K562 (cell line): ENCODE results near the gene SAP30BP. TPM values are rescaled to one million over a fixed set of nuclear protein-coding genes. Genes with fewer than 3 reads are reported as not detected.
A peak's percentile ranks its signal among the peaks of the same experiment; 100 is the strongest.

Experiments used
- ARID2 ChIP-seq: fragments of 450-650 bp; IDR thresholded peaks from 2 replicates; pipeline ENCODE4 v1.6.1; 2017; ENCODE audit warnings: antibody characterized with exemption, mild to moderate bottlenecking
- CEBPB ChIP-seq: fragments of 450-650 bp; IDR thresholded peaks from 2 replicates; pipeline ENCODE4 v1.6.1; 2016; ENCODE audit warnings: missing genetic modification characterization, missing compliant biosample characterization
- DNMT1 ChIP-seq: fragments of 450-650 bp; IDR thresholded peaks from 2 replicates; pipeline ENCODE4 v1.6.1; 2016; ENCODE audit warnings: antibody characterized with exemption, mild to moderate bottlenecking
- FOXM1 ChIP-seq, 2 experiments: fragments of 450-650 bp in 1 of 2; sonication (generic) in 1 of 2; formaldehyde crosslinking in 1 of 2; IDR thresholded peaks; 2 replicates each; pipeline versions ENCODE4 v1.6.1 to v1.9.0; 2017 to 2022; ENCODE audit warnings: low read depth in 2 of 2, mild to moderate bottlenecking in 2 of 2, missing genetic modification reagents in 1 of 2, moderate library complexity in 1 of 2
- NFE2L1 ChIP-seq: fragments of 450-650 bp; IDR thresholded peaks from 2 replicates; pipeline ENCODE4 v1.6.1; 2016; ENCODE audit warnings: missing genetic modification characterization, low read depth, mild to moderate bottlenecking, missing compliant biosample characterization, moderate library complexity, borderline replicate concordance
- SMARCA4 ChIP-seq: fragments of 450-650 bp; IDR thresholded peaks from 2 replicates; pipeline ENCODE4 v1.6.1; 2016
- SOX6 ChIP-seq: fragments of 450-650 bp; IDR thresholded peaks from 2 replicates; pipeline ENCODE4 v1.6.1; 2014; ENCODE audit warnings: mild to moderate bottlenecking
- TGIF2 ChIP-seq: sonication (generic); formaldehyde crosslinking; IDR thresholded peaks from 2 replicates; pipeline ENCODE4 v1.8.1; 2022; ENCODE audit warnings: mild to moderate bottlenecking, missing genetic modification reagents, moderate library complexity
- ZBTB7A ChIP-seq: IDR thresholded peaks from 2 replicates; pipeline ENCODE4 v1.6.1; 2011; ENCODE audit warnings: low read depth, mild to moderate bottlenecking, low read length, moderate library complexity, borderline replicate concordance; ENCODE audit not compliant: control insufficient read depth
- ZNF561 ChIP-seq: fragments of 450-650 bp; formaldehyde crosslinking; conservative IDR thresholded peaks from 2 replicates; pipeline ENCODE4 v1.4.0; 2020; ENCODE audit warnings: mild to moderate bottlenecking, moderate library complexity
- ZNF699 ChIP-seq: fragments of 250-450 bp; sonication (Bioruptor Pico); IDR thresholded peaks from 2 replicates; pipeline ENCODE4 v1.8.0; 2021; ENCODE audit warnings: mild to moderate bottlenecking, moderate library complexity; ENCODE audit not compliant: insufficient replicate concordance
- polyA plus RNA-seq, 8 experiments: library from polyadenylated mRNA; depleted of rRNA in 4 of 8; stranded (reverse) in 5 of 8; unstranded in 3 of 8; fragments of >200 nt; fragmentation: Nextera tagmentation in 2 of 8; fragmentation: Illumina TruSeq in 1 of 8; extraction: Ambion mirVana in 2 of 8; extraction: Trizol in 1 of 8; gene quantifications; 2 replicates each; pipeline versions ENCODE4 v1.2.1 to v1.2.3, GENCODE V29; 2011 to 2014; ENCODE audit warnings: inconsistent platforms in 1 of 8, missing spikeins in 1 of 8
- total RNA-seq, 7 experiments: library from RNA; depleted of rRNA in 6 of 7; stranded (reverse); fragments of >200 nt in 6 of 7; fragmentation: Illumina TruSeq in 2 of 7; extraction: Trizol in 2 of 7; gene quantifications; 2 replicates each; pipeline versions ENCODE4 v1.2.1 to v1.2.3, GENCODE V29; 2011 to 2021; ENCODE audit warnings: low replicate concordance in 1 of 7
- TF ChIP-seq, protein P1 (sequence below): fragments of 250-450 bp; sonication (Bioruptor Pico); IDR thresholded peaks from 2 replicates; pipeline ENCODE4 v1.8.0; 2021; ENCODE audit warnings: borderline replicate concordance, mild to moderate bottlenecking, moderate library complexity; ENCODE audit not compliant: poor library complexity, severe bottlenecking
- TF ChIP-seq, protein P2 (sequence below), 3 experiments: fragments of 200-800 bp in 1 of 3; fragments of 250-450 bp in 1 of 3; fragments of 450-650 bp in 1 of 3; sonication (Bioruptor Pico) in 1 of 3; sonication (Bioruptor generic) in 1 of 3; formaldehyde crosslinking in 1 of 3; IDR thresholded peaks; 2 replicates each; pipeline versions ENCODE4 v1.6.1 to v1.8.0; 2016 to 2022; ENCODE audit warnings: mild to moderate bottlenecking in 2 of 3, missing genetic modification characterization in 2 of 3, missing compliant biosample characterization in 1 of 3, moderate library complexity in 1 of 3
- TF ChIP-seq, protein P3 (sequence below): fragments of 250-450 bp; sonication (Bioruptor Pico); IDR thresholded peaks from 2 replicates; pipeline ENCODE4 v1.5.0; 2020; ENCODE audit warnings: mild to moderate bottlenecking
- TF ChIP-seq, protein P4 (sequence below): fragments of 450-650 bp; IDR thresholded peaks from 2 replicates; pipeline ENCODE4 v1.6.1; 2016
- TF ChIP-seq, protein P5 (sequence below): fragments of 450-650 bp; IDR thresholded peaks from 2 replicates; pipeline ENCODE4 v1.6.1; 2016; ENCODE audit warnings: mild to moderate bottlenecking

SAP30BP gene
- total and polyA plus RNA-seq, 9 of the 15 experiments (the other 6 are each of a cell fraction or from before 2014, with no cell fraction given), result 45.3 to 154 (median 71.7) TPM

DNA sequence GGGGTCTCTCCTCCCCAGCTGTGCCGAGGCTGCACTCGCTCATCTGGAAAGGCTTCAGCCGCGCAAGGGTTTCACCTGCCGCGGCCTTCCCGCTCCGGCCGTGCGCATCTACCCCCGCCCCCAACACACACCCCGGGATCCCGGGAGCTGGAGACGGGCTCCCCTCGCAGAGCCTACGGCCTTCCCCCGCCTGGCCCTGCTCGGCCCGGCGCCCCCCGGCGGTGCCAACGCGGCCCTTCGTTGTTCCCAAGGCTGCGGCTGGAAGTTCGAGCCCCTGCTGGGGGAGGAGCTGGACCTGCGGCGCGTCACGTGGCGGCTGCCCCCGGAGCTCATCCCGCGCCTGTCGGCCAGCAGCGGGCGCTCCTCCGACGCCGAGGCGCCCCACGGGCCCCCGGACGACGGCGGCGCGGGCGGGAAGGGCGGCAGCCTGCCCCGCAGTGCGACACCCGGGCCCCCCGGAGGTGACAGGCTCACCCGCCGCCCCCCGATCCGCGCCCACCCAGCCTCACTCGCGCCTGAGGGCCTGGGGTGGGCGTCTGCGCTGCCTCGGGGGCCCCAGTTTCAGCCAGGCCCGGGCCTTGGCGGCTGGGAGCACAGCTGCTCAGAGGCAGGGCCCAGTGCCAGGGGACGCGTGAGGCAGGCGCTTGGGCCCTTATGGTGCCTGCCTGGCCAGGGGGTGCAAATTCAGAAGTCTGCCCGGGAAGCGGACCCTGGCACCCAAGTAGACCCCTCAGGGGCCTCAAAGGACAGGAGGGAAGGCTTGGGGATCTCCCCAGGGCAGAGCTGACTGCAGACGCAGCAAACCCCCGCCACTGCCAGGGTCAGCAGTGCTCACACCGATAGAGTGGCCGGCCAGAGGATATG, 86.6 kb downstream of the SAP30BP start (continued):
- TF ChIP-seq, protein P1, sequence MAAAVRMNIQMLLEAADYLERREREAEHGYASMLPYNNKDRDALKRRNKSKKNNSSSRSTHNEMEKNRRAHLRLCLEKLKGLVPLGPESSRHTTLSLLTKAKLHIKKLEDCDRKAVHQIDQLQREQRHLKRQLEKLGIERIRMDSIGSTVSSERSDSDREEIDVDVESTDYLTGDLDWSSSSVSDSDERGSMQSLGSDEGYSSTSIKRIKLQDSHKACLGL (CRISPR knock-in tag), result no peak
- TF ChIP-seq SOX6 (peak; percentile 48; the same call in 1 of the 2 replicates), ARID2 (no peak), NFE2L1 (tag) (no peak), CEBPB (tag) (no peak), ZNF561 (CRISPR knock-in tag) (0 out of 2 replicates have a peak, but pooled peaks have one; percentile 56), TGIF2 (no peak; the same call in 1 of the 2 replicates), ZNF699 (CRISPR knock-in tag) (no peak), ZBTB7A (peak; percentile 90; the same call in 1 of the 2 replicates), DNMT1 (no peak), SMARCA4 (0 out of 2 replicates have a peak, but pooled peaks have one; percentile 34), FOXM1 (IDR thresholded peaks at IDR 0.05; ENCODE audit: low read depth) (no peak), FOXM1 (CRISPR knock-in tag; IDR thresholded peaks at IDR 0.05; ENCODE audit: low read depth) (no peak)
- TF ChIP-seq, protein P2, sequence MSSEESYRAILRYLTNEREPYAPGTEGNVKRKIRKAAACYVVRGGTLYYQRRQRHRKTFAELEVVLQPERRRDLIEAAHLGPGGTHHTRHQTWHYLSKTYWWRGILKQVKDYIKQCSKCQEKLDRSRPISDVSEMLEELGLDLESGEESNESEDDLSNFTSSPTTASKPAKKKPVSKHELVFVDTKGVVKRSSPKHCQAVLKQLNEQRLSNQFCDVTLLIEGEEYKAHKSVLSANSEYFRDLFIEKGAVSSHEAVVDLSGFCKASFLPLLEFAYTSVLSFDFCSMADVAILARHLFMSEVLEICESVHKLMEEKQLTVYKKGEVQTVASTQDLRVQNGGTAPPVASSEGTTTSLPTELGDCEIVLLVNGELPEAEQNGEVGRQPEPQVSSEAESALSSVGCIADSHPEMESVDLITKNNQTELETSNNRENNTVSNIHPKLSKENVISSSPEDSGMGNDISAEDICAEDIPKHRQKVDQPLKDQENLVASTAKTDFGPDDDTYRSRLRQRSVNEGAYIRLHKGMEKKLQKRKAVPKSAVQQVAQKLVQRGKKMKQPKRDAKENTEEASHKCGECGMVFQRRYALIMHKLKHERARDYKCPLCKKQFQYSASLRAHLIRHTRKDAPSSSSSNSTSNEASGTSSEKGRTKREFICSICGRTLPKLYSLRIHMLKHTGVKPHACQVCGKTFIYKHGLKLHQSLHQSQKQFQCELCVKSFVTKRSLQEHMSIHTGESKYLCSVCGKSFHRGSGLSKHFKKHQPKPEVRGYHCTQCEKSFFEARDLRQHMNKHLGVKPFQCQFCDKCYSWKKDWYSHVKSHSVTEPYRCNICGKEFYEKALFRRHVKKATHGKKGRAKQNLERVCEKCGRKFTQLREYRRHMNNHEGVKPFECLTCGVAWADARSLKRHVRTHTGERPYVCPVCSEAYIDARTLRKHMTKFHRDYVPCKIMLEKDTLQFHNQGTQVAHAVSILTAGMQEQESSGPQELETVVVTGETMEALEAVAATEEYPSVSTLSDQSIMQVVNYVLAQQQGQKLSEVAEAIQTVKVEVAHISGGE (CRISPR knock-in tag; IDR thresholded peaks at IDR 0.05), result no peak; a peak in 1 of 6 replicates
- TF ChIP-seq, protein P3, sequence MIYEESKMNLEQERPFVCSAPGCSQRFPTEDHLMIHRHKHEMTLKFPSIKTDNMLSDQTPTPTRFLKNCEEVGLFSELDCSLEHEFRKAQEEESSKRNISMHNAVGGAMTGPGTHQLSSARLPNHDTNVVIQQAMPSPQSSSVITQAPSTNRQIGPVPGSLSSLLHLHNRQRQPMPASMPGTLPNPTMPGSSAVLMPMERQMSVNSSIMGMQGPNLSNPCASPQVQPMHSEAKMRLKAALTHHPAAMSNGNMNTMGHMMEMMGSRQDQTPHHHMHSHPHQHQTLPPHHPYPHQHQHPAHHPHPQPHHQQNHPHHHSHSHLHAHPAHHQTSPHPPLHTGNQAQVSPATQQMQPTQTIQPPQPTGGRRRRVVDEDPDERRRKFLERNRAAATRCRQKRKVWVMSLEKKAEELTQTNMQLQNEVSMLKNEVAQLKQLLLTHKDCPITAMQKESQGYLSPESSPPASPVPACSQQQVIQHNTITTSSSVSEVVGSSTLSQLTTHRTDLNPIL, result no peak
- TF ChIP-seq, protein P4, sequence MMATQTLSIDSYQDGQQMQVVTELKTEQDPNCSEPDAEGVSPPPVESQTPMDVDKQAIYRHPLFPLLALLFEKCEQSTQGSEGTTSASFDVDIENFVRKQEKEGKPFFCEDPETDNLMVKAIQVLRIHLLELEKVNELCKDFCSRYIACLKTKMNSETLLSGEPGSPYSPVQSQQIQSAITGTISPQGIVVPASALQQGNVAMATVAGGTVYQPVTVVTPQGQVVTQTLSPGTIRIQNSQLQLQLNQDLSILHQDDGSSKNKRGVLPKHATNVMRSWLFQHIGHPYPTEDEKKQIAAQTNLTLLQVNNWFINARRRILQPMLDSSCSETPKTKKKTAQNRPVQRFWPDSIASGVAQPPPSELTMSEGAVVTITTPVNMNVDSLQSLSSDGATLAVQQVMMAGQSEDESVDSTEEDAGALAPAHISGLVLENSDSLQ, result no peak
- TF ChIP-seq, protein P5, sequence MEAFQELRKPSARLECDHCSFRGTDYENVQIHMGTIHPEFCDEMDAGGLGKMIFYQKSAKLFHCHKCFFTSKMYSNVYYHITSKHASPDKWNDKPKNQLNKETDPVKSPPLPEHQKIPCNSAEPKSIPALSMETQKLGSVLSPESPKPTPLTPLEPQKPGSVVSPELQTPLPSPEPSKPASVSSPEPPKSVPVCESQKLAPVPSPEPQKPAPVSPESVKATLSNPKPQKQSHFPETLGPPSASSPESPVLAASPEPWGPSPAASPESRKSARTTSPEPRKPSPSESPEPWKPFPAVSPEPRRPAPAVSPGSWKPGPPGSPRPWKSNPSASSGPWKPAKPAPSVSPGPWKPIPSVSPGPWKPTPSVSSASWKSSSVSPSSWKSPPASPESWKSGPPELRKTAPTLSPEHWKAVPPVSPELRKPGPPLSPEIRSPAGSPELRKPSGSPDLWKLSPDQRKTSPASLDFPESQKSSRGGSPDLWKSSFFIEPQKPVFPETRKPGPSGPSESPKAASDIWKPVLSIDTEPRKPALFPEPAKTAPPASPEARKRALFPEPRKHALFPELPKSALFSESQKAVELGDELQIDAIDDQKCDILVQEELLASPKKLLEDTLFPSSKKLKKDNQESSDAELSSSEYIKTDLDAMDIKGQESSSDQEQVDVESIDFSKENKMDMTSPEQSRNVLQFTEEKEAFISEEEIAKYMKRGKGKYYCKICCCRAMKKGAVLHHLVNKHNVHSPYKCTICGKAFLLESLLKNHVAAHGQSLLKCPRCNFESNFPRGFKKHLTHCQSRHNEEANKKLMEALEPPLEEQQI, result no peak
